HG02970 (cell line): ENCODE measurements around the gene AIFM1.
A peak's percentile ranks its signal among the peaks of the same experiment; 100 is the strongest.

Source experiments
- ATAC-seq: cut with Tn5 transposase; IDR thresholded peaks from one replicate; pipeline ENCODE4 v1.9.1; 2021; ENCODE audit warnings: mild to moderate bottlenecking, moderate library complexity, moderate number of reproducible peaks; ENCODE audit not compliant: unreplicated experiment, low FRiP score

Gene AIFM1

GRCh38 chrX:130097507-130098209 lies 68.0 kb downstream of the AIFM1 start:
- ATAC-seq = no peak

- ATAC-seq = no peak
Measured at GRCh38 chrX:130095249-130096030, 70.2 kb downstream of the AIFM1 start.

DNA sequence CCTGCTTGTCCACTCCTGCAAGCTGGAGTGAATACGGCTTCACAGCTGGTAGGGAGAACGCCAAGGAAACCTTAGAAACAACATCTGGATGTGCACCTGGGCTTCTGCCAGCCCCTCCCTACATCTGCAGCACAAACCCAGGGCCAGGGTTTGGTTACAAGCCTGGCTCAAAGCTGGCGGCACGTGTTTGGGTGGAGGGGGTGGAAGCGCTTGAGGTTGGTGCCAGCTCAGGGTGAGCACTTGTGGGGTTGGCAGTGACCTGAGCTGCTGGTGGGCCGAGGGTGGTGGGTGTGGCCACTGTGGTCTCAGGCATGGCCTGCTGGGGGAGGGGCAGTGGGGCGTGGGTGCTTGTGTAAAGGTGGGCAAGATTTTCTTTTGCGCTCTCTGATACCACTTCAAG lies 70.9 kb downstream of the AIFM1 start:
- ATAC-seq = no peak

- ATAC-seq = no peak
Measured at GRCh38 chrX:130093271-130093670, 72.4 kb downstream of the AIFM1 start.

DNA sequence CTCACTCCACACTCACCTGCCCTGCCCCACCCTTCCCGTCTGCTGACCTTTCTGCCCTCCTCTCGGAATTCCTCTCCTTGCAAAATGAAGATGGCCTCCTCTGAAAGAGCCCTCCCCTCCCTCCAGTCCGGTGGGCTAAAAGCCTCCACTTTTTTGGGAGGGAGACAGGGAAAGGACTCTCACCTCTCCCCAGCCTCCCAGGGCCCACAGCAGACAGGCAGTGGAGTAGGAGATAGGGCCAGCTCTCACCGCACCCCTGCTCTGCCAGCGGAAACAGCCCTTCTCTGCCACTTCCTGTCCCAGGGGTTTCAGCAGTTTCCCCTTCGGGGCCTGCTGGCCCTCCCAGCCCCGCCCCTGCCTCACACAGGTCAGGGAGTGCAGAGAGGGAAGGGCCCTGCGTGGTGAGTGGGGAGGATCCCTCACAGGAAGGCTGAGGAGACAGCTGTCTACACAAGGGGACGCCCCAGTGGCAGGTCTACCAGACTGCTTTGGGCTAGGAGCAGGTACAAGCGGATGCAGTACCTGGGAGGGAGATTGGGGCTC lies 73.6 kb downstream of the AIFM1 start:
- peak; percentile 87 for ATAC-seq

DNA sequence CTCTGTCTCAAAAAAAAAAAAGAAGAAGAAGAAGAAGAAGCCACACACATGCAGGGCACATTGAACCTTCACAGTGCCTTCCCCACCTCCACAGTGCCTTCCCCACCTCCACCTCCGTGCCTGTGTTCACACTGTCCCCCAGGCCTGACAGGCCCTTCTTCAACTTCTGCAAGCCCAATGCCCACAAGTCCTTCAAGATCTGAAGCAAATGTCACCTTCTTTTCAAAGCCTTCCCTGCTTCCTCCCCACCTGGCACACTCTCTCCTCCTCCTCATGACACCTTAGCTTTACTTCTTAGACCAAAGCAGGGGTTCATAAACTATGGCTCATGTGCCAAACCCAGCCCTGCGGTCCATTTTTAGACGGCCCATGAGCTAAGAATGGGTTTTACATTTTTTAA lies 75.3 kb downstream of the AIFM1 start:
- ATAC-seq = no peak

DNA sequence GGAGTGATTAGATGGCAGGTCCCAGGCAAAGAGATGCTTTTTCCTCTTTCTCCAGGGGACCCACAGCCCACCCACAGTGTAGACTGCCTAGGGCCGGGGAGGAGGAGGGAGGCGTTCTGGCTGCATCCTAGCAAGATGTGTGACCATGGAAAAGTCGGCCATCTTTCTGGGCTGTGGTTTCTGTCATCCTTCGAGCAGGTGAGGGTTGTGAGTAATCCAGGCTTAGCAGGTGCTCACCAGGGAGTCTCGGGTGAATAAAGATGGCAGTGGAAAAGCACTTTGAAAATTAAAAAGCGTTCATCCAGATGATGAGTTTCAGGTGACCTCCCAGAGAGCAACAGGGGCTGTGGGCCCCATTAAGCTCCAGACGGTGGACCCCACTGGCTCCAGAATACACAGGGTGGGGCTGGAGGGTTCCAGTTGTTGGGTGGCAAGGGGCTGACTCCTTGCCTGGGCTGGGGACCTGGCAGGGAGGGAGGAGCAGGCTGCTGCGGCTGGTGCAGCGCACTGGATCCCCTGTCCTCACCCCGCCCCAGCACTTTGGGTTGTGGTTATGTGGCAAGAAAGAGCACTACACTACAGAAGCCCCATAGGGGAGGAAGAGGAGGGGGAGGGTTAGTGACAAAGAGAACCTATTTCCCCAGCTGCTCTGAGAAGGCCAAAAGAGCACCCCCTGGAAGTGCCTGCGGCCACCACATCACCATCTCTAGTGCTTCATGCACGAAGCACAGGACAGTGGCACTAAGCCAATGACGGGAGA lies 79.0 kb downstream of the AIFM1 start:
- ATAC-seq = no peak

GRCh38 chrX:130085551-130086446 lies 79.8 kb downstream of the AIFM1 start:
- ATAC-seq = no peak

DNA sequence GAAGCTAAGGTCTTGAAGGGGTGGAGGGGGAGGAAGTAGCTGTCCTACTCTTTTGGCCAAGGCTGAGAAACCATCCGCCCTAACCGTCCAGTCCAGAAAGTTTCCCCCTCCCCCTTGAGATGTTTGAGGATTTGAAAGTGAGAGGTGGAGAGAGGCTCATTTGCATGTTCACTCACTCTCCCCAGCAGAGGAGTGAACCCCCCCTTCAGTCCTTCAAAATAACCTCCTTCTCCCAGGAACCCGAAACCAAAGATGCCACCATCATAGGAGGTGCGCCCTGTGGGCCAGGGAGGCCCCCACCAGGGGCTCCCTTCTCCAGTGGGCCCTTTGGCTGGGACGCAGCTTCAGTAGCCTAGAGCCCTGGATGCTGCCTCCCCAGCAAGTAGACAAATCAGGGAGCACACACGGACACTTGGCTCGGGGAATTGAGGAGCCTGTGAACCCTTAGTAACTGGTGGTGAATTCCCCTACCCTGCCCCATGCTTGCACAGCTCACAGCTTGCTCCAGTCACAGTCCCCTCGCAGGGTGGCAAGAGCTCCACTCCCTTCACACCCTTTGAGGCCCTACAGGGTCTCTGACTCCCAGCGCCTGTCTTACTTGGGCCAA lies 80.9 kb downstream of the AIFM1 start:
- no peak for ATAC-seq

- no peak for ATAC-seq
Measured at GRCh38 chrX:130083656-130084382, 81.8 kb downstream of the AIFM1 start.

DNA sequence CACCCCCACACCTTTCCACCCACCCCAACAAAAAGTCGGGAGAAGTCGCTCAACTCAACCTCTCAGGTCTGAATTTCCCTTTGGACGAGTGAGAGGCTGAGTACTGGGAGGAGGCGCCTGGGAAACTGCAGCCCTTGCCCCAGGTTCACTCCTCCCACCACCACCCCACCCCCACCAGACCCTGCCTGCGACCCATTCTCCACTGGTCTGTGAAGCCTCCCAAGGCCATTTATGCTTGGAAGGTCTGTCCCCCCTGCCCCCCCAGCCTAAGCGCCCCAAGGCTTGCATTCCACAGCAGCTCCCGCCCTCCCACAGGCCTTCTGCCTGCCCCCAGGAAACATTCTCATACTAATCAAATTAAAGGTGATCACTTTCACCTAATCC lies 82.5 kb downstream of the AIFM1 start:
- no peak for ATAC-seq

GRCh38 chrX:130082244-130083106 lies 83.2 kb downstream of the AIFM1 start:
- peak; percentile 57 for ATAC-seq

DNA sequence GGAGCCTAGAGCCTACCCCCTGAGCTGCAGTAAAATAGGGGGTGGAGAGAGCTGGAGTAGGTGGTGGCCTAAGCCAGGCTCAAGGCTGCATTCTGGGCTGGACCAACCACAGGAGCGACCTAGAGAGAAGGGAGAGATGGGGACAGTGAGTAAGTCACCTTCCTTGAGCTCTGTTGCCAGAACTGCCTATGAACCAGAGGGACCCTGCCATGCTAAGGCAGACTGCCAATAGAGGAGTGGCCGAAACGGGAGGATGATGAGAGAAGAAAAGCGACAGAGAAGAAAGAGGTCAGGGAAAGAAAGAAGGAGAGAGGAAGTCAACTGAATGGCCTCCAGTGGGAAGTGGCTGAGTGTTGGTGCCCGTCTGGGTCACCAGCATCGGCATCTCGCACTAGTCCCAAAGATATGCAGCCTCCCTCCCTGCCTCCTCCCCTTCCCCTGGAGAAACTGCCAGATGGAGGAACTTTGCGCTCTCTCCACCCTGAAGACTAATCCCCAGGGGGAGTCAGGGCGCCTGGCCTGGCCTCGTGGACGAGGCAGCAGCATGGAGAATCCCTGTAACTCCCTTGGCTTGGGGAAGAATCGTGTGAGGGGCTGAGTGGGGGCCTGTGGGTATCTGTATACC lies 84.1 kb downstream of the AIFM1 start:
- no peak for ATAC-seq

DNA sequence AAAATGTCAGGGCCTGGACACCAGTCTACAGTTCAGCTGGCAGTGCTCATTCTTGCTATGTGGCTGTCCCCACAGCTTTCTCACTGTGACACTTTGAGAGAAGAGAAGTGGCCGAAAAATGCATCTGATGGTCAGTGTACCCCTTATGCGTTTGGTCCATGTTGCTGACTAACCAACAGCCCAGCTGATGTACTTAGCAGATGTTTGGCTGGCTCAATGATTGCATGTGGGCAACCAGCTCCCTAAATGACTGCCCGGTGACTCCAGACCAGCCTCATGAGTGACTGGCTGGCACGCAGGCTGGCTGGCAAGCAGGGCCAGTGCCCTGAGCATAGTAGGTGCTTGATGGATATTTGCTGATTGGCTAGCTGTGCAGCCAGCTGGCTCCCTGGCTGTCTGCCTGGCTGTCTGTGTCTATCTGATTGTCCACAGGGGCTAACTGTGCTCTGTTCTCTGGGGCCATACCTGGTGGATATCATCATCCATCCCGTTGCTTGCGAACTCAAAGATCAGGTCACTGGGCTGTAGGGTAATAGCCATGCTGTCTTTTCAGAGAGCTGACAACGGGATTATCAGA lies 84.8 kb downstream of the AIFM1 start:
- ATAC-seq = no peak

DNA sequence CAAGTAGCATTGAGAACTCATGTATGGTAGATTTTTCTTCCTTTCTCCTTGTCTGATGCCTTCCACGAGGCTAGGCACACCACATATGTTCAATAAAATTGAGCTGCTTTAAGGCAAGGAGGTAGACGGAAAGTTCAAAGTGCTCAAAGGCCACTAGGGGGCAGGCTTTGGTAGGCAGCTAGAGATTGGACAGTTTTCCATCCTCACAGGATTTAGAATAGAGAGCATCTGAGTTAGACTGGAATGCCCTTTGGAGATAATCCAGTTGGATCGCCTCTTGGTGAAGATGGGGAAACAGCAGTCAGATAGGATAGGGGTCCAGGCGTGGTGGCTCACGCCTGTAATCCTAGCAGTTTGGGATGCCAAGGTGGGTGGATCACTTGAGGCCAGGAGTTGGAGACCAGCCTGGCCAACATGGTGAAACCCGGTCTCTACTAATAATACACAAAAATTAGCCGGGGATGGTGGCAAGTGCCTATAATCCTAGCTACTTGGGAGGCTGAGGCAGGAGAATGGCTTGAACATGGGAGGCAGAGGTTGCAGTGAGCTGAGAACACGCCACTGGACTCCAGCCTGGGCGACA lies 85.7 kb downstream of the AIFM1 start:
- no peak for ATAC-seq
